ENCODE measurements around the gene RSBN1. TPM values are rescaled to one million over a fixed set of nuclear protein-coding genes. Genes with fewer than 3 reads are reported as not detected.

The RSBN1 gene
- total and polyA plus RNA-seq, 2 experiments from 2014 or later: 15.4 to 17.4 TPM

DNA sequence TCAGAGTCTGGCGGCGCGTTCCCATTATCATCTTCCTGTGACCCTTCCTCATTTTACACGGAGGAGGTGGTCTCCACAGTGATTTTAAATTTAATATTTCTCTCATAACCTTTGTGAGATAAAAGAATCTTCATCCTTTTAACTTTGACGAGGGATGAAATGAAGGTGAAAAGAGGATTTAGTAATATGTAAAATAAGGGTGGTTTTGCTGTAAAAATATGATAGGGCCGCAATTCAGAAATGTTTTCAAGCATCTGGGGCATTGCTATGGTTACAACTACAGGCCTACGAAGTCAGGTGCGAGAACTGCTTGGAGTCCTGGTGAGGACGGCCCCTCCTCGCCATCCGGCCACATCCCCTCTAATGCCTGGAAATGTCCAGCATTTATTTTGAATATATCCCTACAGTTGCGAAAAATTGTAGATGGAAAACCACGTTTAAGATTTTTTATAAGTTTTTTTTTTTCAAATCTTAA lies 422 bp upstream of the RSBN1 start (continued):
- TF ChIP-seq, protein P1, sequence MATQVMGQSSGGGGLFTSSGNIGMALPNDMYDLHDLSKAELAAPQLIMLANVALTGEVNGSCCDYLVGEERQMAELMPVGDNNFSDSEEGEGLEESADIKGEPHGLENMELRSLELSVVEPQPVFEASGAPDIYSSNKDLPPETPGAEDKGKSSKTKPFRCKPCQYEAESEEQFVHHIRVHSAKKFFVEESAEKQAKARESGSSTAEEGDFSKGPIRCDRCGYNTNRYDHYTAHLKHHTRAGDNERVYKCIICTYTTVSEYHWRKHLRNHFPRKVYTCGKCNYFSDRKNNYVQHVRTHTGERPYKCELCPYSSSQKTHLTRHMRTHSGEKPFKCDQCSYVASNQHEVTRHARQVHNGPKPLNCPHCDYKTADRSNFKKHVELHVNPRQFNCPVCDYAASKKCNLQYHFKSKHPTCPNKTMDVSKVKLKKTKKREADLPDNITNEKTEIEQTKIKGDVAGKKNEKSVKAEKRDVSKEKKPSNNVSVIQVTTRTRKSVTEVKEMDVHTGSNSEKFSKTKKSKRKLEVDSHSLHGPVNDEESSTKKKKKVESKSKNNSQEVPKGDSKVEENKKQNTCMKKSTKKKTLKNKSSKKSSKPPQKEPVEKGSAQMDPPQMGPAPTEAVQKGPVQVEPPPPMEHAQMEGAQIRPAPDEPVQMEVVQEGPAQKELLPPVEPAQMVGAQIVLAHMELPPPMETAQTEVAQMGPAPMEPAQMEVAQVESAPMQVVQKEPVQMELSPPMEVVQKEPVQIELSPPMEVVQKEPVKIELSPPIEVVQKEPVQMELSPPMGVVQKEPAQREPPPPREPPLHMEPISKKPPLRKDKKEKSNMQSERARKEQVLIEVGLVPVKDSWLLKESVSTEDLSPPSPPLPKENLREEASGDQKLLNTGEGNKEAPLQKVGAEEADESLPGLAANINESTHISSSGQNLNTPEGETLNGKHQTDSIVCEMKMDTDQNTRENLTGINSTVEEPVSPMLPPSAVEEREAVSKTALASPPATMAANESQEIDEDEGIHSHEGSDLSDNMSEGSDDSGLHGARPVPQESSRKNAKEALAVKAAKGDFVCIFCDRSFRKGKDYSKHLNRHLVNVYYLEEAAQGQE (IDR thresholded peaks at IDR 0.05; ENCODE audit: unreplicated experiment): no peak

DNA sequence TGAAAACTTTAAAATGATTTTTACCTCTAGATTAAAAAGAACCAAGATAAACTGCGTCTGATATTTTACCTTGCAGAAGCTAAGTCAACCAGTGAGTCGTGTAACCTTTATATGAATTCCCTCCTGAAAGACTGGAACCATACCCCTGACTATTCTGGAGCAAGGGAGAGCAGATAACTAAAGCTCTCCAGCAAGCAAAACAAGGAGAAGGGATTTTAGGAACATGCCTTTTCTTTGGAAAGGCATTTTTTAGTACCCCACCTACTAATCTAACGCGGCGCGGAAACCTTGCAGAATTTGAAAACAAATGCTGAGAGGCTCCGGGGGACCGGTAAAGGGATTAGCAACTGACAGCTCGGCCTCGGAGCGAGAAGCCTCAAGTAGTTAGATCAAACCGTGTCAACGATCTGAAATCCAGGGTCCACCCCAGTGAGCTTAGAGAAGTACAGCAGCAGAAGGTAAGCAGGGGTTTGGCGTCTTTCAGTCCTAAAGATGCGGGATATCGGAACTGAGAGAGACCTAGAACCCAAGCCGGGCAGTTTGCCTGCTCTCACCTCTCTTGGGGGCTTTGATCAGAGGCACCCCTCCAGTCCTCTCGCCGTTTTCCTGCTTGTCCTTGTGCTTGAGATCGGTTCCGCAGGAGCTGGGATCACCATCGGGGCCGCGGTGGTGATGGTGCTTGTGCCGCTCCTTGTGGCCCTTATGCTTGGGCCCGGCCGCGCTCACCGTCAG lies 954 bp downstream of the RSBN1 start:
- ATAC-seq (peak; percentile 33), DNase-seq (ENCODE audit: low spot score) (peak; percentile 57)
- Histone ChIP-seq H3F3A (replicated peaks; ENCODE audit: low read depth) (no peaks in the 10 kb centered on the region), H2AFZ (peak overlapping the region; percentile 66), H3K4me1 (ENCODE audit: insufficient read depth) (peaks cover 11% of the 10 kb centered on the region; the same call in 1 of the 2 replicates), H3K27ac (ENCODE audit: low read depth) (peak overlapping the region; percentile 58; the same call in 1 of the 2 replicates), H3K36me3 (ENCODE audit: insufficient read depth) (no peaks in the 10 kb centered on the region), H3K79me2 (replicated peaks; ENCODE audit: insufficient read depth) (peaks cover 53% of the 10 kb centered on the region), H3K4me3 (peak overlapping the region; percentile 72), H3K27me3 (ENCODE audit: insufficient read depth) (no peaks in the 10 kb centered on the region), H4K20me1 (replicated peaks; ENCODE audit: insufficient read depth) (peaks cover 15% of the 10 kb centered on the region; the same call in 1 of the 2 replicates), H3K9me2 (ENCODE audit: insufficient read depth) (no peaks in the 10 kb centered on the region), H3K4me2 (peak overlapping the region; percentile 83)
- H3K4me1 Mint-ChIP-seq: peaks cover 13% of the 10 kb centered on the region
- H3K4me3 Mint-ChIP-seq: peak overlapping the region; percentile 98
- peaks cover 5% of the 10 kb centered on the region; the same call in 2 of the 3 replicates for H3K36me3 Mint-ChIP-seq (ENCODE audit: low read depth)
- no peaks in the 10 kb centered on the region for H3K9me3 Mint-ChIP-seq
- peaks cover 10% of the 10 kb centered on the region for H3K27me3 Mint-ChIP-seq (ENCODE audit: insufficient read depth, low read depth, poor library complexity)
- H3K27ac Mint-ChIP-seq: peak overlapping the region; percentile 81
- TF ChIP-seq CREB1 (CRISPR knock-in tag; IDR thresholded peaks at IDR 0.05; ENCODE audit: low read depth) (no peak), ZNF331 (CRISPR knock-in tag; IDR thresholded peaks at IDR 0.05; ENCODE audit: low read depth) (no peak), EZH2phosphoT487 (IDR thresholded peaks at IDR 0.05; ENCODE audit: unreplicated experiment) (no peak), EZH2 (IDR thresholded peaks at IDR 0.05; ENCODE audit: low read depth, unreplicated experiment) (no peak), STAT1 (IDR thresholded peaks at IDR 0.05; ENCODE audit: unreplicated experiment) (no peak), JUNB (IDR thresholded peaks at IDR 0.05; ENCODE audit: unreplicated experiment) (no peak)
- TF ChIP-seq, protein P2, sequence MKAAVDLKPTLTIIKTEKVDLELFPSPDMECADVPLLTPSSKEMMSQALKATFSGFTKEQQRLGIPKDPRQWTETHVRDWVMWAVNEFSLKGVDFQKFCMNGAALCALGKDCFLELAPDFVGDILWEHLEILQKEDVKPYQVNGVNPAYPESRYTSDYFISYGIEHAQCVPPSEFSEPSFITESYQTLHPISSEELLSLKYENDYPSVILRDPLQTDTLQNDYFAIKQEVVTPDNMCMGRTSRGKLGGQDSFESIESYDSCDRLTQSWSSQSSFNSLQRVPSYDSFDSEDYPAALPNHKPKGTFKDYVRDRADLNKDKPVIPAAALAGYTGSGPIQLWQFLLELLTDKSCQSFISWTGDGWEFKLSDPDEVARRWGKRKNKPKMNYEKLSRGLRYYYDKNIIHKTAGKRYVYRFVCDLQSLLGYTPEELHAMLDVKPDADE (IDR thresholded peaks at IDR 0.05): no peak
- TF ChIP-seq, protein P3, sequence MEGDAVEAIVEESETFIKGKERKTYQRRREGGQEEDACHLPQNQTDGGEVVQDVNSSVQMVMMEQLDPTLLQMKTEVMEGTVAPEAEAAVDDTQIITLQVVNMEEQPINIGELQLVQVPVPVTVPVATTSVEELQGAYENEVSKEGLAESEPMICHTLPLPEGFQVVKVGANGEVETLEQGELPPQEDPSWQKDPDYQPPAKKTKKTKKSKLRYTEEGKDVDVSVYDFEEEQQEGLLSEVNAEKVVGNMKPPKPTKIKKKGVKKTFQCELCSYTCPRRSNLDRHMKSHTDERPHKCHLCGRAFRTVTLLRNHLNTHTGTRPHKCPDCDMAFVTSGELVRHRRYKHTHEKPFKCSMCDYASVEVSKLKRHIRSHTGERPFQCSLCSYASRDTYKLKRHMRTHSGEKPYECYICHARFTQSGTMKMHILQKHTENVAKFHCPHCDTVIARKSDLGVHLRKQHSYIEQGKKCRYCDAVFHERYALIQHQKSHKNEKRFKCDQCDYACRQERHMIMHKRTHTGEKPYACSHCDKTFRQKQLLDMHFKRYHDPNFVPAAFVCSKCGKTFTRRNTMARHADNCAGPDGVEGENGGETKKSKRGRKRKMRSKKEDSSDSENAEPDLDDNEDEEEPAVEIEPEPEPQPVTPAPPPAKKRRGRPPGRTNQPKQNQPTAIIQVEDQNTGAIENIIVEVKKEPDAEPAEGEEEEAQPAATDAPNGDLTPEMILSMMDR (conservative IDR thresholded peaks at IDR 0.05; ENCODE audit: low read depth in 2 of 2): no peak
- TF ChIP-seq, protein P1 (IDR thresholded peaks at IDR 0.05; ENCODE audit: unreplicated experiment): no peak
